GM18873 (cell line): ENCODE measurements around the gene SORT1.
"Not testable (repeated sequence)": the region's sequence is repeated elsewhere in the genome, so short reads cannot be mapped to it uniquely, and the experiment has no call there.

ENCODE experiments used
- ATAC-seq: cut with Tn5 transposase; IDR thresholded peaks from one replicate; pipeline ENCODE4 v1.9.1; 2021; ENCODE audit warnings: mild to moderate bottlenecking, moderate library complexity, moderate number of reproducible peaks; ENCODE audit not compliant: unreplicated experiment, low FRiP score

Gene SORT1

DNA sequence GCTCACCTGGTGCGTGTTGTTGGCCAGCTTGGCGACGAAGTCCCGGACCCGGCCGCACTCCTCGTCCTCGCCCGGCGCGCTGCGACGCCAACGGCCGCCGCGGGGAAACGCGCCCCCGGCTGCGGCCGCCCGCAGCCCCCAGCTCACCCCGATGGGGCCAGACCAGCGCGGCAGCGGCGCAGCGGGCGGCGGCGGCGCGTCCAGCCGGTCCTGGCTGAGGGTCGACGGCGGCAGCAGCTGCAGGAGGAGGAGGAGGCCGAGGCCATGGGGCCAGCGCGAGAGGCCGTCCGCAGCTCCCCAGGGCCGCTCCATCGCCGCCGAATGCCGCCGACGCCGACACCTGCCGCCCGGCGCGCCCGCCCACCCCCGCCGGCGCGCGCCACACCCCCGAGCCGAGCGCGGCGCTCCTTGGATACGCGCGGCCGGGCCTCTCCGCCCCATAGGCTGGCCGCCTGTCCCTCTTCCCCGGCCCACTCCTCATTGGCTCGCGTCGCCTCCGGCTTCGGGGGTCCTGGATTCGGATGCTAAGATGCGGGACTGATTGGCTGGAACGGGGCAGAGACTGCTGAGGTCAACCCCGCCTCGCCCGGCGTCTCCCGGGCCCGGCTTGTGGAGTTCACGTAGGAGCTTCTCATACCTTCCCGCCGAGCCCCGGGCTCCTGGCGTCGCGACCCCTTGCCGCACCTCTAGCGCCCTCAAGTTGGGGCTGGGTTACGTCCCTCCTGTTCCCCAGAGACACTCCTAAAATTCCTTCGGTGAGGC is at the start of gene SORT1:
TSS of gene SORT1 (minus strand) at position 338 of the 762 bp plus-strand sequence. CDS start at position 312, 26 bp downstream.
- ATAC-seq = no peak

GRCh38 chr1:109445949-109446695 is 48.4 kb upstream of the SORT1 start:
- ATAC-seq = not testable (repeated sequence)

- no peak for ATAC-seq
Measured at GRCh38 chr1:109444346-109444745, 46.6 kb upstream of the SORT1 start.

GRCh38 chr1:109443476-109443875 is 45.8 kb upstream of the SORT1 start:
- ATAC-seq = no peak

DNA sequence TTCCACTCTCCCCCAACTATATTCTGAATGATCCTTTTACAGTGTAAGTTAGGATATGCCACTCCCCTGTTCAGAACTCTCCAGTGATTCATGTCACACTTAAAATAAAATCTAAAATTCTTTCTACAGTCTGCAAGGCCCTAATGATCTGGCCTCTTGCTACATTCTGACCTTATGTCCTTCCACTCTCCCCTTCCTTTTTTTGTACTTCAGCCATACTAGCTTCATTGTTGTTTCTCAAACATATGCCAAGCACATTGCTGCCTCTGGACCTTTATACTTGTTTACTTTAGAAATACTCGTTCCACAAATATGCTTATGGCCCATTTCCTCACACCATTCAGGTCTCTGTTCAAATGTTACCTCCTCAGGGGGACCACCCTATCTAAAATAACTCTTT is 43.4 kb upstream of the SORT1 start:
- ATAC-seq = no peak

- no peak for ATAC-seq
Measured at GRCh38 chr1:109438798-109439297, 41.1 kb upstream of the SORT1 start.

DNA sequence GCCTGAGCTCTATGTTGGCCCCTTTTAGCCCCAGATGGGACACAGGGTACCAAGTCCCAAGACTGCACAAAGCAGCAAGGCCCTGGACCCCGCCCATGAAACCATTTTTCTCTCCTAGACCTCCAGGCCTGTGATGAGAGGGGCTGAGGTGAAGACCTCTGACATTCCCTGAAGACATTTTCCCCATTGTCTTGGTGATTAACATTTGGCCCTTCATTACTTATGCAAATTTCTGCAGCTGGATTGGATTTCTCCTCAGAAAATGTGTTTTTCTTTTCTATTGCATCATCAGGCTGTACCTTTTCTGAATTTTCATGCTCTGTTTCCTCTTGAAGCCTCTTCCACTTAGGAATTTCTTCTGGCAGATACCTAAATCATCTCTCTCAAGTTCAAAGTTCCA is 36.8 kb upstream of the SORT1 start:
- no peak for ATAC-seq

GRCh38 chr1:109433322-109433721 is 35.6 kb upstream of the SORT1 start:
- ATAC-seq = no peak

DNA sequence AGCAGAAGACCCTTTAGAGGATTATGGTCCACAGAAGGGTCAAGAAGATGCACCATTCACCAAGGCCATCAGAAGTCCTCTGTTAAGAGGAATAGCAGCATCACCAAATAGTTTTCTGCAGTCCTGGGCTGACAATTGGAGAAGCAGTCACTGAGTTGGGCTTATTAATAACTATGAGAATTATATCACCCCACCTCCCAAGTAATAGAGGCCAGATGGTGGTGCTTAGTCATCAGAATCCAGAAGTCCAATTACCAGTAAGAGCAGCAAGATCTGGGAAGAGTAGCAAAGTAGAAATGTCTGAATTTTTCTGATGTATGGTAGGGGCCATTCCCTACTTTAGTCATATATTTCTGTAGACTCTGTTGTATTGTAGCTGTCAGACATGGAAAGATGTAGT is 34.6 kb upstream of the SORT1 start:
- no peak for ATAC-seq

DNA sequence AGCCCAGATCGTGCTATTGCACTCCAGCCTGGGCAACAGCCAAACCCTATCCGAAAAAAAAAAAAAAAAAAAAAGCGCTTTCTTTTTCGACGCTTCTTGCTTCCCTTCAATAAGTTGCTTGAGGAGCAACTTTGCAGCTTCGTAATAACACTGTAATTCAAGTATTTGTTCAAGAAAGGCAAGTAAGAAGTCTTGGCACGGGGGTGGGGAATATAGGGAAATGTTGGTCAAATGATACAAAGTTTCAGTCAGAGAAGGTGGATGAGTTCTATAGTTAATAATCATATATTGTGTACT is 29.4 kb upstream of the SORT1 start:
- no peak for ATAC-seq

DNA sequence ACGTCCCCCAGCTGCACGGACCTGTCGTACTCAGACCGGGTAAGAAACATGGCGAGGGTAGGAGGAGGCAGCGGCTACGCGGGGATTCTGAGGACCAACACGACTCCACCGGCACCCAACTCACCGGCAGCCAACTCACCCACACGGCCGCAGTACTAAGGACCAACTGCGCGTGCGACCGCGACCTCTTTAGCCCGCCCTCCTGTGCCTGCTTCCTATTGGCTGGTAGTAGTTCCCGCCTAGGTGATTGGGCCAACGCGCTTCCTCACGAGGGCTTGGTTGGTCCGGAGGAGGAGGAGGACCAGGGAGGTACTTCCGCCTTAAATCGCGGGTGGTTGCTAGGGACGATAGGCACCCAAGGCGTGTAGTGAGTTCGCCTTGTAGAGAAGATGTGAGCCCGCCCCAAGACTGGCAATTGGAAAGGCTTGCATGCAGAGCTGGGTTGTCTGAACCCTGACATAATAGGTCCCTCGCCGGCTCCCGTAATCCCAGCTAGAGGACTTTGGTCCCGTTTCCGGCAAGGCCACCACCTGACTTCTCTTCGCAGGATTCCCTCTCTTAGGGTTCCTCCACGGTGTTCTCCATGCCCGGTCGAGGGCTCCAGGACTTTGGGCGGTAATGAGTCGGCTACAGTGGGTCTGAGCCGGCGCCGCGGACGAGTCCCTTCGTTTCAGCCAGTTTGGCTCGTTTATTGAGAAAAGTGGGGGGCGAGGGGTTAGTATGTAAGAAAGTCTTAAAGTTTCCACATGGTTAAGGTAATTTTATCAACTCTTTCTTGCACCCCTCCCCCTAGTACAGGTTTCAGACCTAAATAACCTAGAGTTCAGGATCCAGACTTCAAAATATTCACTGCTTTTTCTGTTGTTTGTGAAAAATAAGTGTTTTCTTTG is 28.8 kb upstream of the SORT1 start, which contains the start of gene PSMA5:
TSS of gene PSMA5 (minus strand) at position 168 of the 890 bp plus-strand sequence. CDS start at position 50, 118 bp downstream.
- peak; percentile 96 for ATAC-seq

GRCh38 chr1:109425391-109426280 is 27.9 kb upstream of the SORT1 start:
- peak; percentile 8 for ATAC-seq

DNA sequence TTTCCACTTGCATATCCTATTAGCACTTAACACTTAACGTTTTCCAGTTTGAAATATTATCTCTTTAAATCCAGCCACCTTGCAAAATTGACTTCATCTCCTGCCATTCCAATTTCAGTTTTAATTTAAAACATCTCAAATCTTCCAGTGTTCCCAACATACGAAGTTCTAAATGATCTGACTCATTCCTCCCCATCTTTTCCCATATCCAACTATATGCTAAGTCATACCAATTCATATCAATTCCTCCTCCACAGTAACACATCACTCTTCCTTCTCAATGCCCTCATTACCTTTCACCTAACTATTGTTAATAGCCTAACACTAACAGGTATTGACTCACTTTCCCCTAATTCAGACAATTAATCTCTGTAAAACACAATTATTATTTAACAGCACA is 25.8 kb upstream of the SORT1 start:
- ATAC-seq = no peak

GRCh38 chr1:109412551-109412950 is 14.8 kb upstream of the SORT1 start:
- ATAC-seq = no peak

DNA sequence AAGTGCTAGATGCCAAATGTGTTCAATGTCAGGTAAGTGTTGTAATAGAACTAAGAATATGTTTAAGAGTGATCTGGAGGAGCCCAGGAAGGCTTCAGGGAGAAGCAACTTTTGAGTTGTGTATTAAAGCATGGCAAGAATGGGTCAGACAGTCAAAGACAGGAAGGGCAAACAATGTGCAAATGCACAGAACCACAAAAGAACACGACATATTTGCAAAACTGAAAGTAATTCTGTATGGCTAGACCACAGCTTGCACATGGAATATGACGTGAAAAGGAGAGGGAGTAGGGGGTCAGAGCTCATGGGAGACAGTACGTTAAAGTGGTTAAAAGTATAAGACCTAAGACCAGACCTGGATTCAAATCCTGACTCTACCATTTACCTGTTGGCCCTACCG is 7.1 kb upstream of the SORT1 start:
- ATAC-seq = no peak

DNA sequence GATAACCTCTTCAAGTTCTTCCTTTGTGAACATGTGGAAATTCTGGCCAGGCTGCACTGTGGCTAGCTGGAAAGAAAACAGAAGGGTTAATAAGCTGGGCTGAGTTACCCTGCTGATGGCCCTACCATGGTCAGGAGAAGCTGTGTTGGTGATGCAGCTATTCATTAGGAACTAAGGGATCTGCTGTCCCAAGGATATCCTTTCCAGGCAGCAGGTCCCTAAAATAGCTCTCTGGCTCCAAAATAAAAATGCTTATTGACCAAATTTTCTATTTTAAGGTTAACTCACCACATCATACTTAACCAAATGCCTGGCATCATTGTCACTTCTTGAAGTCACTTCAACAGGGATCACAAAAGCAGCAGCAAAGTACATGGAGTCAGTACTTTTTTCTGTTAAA is 4.3 kb upstream of the SORT1 start:
- no peak for ATAC-seq

- no peak for ATAC-seq
Measured at GRCh38 chr1:109400035-109400655, 2.4 kb upstream of the SORT1 start.

DNA sequence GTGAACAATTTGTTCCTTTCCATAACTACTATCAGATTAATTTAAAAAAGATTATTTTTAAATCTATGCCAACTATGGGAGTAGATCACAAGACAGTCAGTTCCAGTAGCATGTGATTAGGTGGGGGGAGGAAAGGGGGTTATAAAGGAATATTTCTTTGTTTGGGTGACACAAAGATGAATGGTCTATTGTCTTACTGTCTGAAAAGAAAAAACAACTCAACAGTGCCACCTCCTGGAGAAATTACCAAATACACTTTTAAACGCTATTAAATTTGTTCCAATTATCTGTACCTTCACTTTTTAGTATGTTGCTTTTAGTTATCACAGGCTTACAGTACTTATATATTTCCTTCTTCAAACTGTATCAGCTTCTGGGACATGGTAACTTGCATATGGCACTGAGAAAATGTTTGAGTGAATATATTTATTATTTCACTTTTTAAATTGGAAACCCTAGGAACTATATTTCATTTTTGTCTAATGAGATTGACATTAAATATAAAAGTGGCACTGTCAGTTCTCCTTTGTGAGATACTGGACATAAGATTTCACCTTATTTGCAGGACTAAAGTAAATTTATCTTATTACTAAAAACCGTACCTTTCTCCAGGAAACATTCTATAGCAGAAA is 1.7 kb upstream of the SORT1 start:
- no peak for ATAC-seq
